Jurkat, Clone E6-1 (cell line): ENCODE data around the gene NOP58. TPM values are rescaled to one million over a fixed set of nuclear protein-coding genes. Genes with fewer than 3 reads are reported as not detected.
"Not testable (repeated sequence)": the region's sequence is repeated elsewhere in the genome, so short reads cannot be mapped to it uniquely, and the experiment has no call there.

Experiments used
- DNase-seq: peaks from one replicate; pipeline ENCODE4 v3.0.0-alpha.2; 2011; ENCODE audit warnings: low read depth, low spot score
- H3K4me3 ChIP-seq: 2 replicates; pipeline ENCODE4 v1.5.1; 2011; ENCODE audit warnings: mild to moderate bottlenecking, low read length, control low read depth, moderate library complexity
- polyA plus RNA-seq: library from polyadenylated mRNA; unstranded; fragments of >200 nt; gene quantifications from one replicate; pipeline ENCODE4 v1.2.1, GENCODE V29; 2012; ENCODE audit warnings: missing spikeins; ENCODE audit not compliant: insufficient read length, insufficient read depth

Gene NOP58, protein sequence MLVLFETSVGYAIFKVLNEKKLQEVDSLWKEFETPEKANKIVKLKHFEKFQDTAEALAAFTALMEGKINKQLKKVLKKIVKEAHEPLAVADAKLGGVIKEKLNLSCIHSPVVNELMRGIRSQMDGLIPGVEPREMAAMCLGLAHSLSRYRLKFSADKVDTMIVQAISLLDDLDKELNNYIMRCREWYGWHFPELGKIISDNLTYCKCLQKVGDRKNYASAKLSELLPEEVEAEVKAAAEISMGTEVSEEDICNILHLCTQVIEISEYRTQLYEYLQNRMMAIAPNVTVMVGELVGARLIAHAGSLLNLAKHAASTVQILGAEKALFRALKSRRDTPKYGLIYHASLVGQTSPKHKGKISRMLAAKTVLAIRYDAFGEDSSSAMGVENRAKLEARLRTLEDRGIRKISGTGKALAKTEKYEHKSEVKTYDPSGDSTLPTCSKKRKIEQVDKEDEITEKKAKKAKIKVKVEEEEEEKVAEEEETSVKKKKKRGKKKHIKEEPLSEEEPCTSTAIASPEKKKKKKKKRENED
- polyA plus RNA-seq = 144 TPM

DNA sequence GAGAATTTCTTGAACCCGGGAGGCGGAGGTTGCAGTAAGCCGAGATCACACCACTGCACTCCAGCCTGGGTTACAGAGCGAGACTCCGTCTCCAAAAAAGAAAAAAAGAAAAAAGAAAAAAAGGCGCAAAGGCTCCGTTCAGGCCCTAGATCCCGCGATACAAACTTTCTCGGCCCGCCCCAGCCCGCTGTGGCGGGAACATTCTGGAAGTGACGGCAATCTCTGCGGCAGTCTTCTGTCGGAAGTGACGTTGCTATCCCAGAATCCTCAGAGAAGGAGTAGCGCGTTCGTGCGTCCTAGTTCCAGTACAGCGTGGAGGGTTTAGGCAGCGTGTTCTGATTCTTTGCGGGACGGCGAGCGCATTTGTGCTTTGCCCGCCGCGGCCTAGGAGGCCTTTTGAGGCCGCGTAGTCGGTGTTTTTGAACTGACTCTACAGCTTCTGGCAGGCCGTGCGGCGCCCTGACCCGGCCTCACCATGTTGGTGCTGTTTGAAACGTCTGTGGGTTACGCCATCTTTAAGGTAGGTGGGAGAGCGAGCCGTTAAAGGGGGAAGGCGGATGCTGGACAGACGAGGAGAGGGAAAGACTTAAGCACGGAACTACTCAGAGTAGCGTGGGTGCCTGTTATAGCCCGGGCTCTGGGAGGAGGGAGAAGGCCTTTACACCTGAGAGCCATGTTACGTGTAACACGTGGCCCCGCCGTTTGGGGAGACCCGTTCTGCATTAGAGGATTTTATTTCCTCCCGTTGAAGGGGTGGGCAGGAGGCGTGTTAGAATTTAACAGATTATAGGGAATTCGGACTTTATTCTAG lies at the start of gene NOP58:
TSS of gene NOP58 (plus strand) at position 297 of the 811 bp plus-strand sequence. CDS start at position 476, 179 bp downstream.
- peak within 1 kb of the TSS; percentile 98 for H3K4me3 ChIP-seq
- peak; percentile 95 for DNase-seq

GRCh38 chr2:202221873-202222272 lies 43.7 kb upstream of the NOP58 start:
- H3K4me3 ChIP-seq = no peak overlapping the region
- no peak for DNase-seq

DNA sequence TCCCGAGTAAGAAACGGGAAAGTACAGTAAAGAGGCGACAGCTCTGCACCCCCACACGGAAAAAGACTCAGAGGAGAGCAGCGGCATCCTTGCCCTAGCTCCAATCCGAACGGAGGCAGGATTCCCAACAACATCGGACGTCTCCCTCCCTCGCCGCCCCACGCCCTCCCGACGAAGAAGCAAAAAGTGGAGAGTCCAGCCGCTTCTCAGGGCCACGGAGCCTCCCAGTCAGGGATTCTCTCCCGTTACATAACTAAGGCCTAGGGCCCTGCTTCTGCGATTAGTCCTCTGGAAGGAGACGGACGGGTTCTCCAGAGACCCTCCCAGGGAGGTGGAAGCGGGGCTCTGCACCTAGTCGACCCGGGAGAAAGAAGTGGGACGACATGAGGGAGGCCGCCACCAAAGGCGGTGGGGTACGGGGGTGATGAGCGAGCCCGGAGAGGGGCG lies 27.8 kb upstream of the NOP58 start:
- H3K4me3 ChIP-seq = peak overlapping the region; percentile 66
- no peak for DNase-seq

GRCh38 chr2:202238234-202239197 lies 27.0 kb upstream of the NOP58 start, which contains the start of gene SUMO1:
TSS of gene SUMO1 (minus strand) at chr2:202238597. CDS start at chr2:202238451, 146 bp downstream.
- DNase-seq = peak; percentile 92
- peak within 1 kb of the TSS; percentile 66 for H3K4me3 ChIP-seq

DNA sequence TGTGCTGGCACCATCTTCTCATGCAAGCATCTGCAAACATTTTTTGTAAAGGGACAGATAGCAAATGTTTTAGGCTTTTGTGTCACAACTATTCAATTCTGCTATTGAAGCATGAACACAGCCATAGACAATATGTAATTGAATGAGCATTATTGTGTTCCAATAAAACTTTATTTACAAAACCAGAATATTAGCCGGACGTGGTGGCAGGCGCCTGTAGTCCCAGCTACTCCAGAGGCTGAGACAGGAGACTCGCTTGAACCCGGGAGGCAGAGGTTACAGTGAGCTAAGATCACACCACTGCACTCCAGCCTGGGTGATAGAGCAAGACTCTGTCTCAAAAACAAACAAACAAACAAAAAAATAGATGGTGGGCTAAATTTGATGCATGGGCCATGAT lies 17.9 kb upstream of the NOP58 start:
- not testable (repeated sequence) for DNase-seq, H3K4me3 ChIP-seq

DNA sequence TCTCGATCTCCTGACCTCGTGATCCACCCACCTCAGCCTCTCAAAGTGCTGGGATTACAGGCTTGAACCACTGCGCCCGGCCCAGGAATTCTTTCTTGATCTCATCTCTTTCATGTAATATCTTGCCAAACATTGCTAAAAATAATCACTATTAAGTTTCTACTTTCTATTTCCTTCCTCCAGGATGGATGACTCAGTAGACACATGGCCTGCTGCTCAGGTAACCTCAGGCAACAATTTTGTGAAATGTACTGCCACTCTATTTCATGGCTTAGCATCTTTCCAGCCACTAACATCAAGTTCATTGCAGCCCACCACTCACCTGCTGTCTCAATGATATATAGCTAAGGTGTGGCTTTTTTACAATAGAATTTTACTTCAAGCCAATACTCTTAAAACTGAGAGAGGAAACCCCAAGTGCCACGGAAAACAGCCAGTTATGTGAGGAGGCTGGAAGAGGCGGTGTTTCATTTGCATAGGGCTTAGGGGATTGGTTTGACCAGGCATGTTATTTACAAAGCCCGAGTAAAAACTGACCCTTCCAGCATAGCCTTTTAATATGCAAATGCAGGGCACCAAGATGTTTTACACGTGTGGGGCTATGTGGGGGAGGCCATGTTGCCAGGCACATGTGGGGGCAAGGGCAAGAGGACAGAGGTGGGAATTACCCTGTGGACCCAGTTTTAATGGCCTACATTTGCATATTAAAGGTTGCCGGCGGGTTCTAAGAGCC lies 15.9 kb upstream of the NOP58 start:
- no peak overlapping the region for H3K4me3 ChIP-seq

DNA sequence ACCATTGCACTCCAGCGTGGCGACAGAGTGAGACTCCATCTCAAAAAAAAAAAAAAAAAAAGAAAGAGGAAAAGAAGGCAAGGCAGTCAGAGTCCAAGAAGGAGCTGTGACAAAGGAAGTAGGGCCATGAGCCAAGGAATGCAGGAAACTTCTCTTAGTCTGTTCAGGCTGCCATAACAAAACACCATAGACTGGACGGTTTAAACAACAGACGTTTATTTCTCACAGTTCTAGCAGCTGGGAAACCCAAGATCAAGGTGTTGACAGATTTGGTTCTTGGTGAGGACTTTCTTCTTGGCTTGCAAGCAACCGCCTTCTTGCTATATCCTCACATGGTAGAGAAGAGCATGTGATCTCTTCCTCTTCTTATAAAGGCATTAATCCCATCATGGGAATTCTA lies 14.1 kb upstream of the NOP58 start:
- H3K4me3 ChIP-seq = no peak overlapping the region
- DNase-seq = no peak

More for the DNA sequence above, 15.9 kb upstream of the NOP58 start:
- DNase-seq = no peak

DNA sequence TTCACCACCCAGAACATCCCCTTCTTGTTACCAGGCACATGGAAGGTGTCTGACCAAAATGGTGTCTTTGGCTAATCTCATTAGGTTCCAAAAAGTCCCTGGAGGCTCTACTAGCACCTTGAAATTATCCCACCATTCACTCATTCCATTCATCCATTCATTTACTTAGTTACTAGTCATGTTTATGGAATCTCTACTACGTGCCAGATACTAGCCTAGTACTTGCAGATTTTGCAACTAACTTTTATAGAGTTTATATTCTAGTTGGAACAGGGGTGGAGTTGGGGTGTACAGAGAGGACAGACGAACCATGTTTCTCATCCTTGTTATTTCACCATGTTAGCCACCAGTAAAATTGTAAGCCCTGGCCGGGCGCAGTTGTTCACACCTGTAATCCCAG lies 4.0 kb upstream of the NOP58 start:
- no peak for DNase-seq
- H3K4me3 ChIP-seq = no peak overlapping the region

DNA sequence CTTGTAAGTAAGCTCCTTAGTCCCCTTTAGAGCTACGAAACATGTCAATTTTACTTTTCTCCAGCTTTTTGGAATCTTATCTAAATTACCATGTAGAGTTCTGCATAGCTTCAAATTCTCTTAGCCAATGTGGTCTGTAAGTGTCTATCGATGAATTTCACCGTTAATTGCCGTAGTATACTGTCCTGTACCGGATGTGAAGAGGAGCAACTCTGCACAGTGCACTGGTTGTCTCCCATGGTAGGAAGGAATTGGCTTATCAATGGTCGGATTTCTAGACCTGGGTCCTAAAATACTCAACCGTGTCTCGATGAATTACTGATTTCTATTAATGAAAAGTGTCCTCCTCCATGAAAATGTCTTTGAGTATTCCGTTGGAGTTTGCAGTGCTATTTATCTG lies 1.9 kb downstream of the NOP58 start:
- H3K4me3 ChIP-seq = peak overlapping the region; percentile 98
- peak; percentile 16 for DNase-seq

DNA sequence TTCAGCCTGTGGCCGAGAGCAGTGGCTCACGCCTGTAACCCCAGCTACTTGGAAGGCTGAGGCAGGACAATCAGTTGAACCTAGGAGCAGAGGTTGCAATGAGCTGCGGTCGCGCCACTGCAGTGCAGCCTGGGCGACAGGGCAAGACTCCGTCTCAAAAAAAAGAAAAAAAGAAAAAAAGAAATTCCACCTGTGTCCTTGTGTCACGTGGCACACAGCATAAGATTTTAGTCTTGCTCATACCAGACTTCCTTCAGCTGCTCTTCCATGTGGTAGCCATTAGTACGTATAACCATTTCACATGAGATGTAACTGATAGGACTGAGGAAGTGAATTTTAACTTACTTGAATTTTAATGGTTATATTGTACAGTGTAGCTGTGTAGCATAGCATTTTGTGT lies 4.0 kb downstream of the NOP58 start:
- H3K4me3 ChIP-seq = no peak overlapping the region

DNA sequence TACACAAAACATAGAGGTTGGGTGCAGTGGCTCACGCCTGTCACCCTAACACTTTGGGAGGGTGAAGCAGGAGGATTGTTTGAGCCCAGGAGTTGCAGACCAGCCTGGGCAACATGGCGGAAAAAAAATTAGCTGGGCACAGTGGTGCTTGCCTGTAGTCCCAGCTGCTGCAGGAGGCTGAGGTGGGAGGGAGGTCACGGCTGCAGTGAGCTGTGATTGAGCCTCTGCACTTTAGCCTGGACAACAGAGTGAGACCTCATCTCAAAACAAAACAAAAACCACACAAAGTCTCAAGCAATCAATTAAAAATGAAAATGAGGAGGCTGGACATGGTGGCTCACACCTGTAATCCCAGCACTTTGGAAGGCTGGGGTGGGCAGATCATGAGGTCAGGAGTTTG lies 4.9 kb downstream of the NOP58 start:
- DNase-seq = no peak

More for the DNA sequence above, 4.0 kb downstream of the NOP58 start:
- DNase-seq = peak; percentile 17

DNA sequence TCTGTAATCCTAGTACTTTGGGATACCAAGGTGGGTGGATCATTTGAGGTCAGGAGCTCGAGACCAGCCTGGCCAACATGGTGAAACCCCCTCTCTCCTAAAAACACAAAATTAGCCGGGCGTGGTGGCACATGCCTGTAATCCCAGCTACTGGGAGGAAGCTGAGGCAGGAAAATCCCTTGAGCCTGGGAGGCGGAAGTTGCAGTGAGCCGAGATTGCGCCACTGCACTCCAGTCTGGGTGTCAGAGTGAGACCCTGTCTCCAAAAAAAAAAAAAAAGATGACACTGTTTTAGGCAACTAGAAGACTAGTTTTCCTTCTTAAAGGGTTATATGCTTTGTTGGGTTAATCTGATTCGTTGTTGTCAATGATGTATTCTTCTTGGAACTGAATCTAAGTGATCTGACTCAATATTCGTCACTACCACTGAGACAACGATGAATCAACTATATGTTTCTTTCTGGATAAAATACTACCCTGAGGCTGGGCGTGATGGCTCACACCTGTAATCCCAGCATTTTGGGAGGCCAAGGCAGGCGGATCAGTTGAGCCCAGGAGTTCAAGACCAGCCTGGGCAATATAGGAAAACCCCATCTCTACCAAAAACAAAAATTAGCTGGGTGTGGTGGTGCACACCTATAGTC lies 10.6 kb downstream of the NOP58 start:
- not testable (repeated sequence) for DNase-seq

More for the DNA sequence above, 4.9 kb downstream of the NOP58 start:
- H3K4me3 ChIP-seq = no peak overlapping the region

DNA sequence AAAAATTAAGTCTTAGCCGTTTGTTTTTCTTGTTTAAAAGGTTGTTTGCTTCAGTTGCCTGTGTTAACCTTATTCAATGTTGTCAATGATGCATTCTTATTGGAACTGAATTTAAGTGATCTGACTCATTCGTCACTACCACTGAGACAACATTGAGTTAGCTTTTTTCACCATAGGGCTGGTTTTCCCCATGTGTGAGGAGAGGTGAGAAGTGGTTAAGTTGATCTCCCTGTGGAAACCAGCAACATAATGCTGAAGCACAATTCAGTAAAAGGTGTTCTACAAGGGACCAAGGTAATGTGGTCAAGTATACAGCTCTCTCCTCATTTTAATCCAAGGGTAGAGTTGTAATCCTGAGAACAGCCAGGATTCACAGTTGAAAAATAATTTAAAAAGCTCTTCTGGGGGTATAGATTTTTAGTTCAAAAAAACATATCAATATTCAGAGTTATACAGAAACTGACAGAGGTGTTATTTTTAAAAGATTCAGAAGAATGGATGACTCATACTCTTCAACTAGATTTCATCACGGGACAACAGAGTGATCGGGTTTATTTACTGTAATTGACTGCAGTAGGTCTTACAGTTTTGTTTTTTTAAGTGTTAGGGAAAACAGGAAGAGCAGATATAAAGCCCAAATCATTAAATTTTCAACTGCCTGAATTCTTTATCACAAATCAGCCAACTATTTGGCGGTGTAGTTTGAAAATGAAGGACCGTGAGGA lies 12.6 kb downstream of the NOP58 start:
- H3K4me3 ChIP-seq = no peak overlapping the region
- no peak for DNase-seq

More for the DNA sequence above, 10.6 kb downstream of the NOP58 start:
- not testable (repeated sequence) for H3K4me3 ChIP-seq

GRCh38 chr2:202278944-202279343 lies 13.4 kb downstream of the NOP58 start:
- H3K4me3 ChIP-seq = no peak overlapping the region
- DNase-seq = peak; percentile 15

DNA sequence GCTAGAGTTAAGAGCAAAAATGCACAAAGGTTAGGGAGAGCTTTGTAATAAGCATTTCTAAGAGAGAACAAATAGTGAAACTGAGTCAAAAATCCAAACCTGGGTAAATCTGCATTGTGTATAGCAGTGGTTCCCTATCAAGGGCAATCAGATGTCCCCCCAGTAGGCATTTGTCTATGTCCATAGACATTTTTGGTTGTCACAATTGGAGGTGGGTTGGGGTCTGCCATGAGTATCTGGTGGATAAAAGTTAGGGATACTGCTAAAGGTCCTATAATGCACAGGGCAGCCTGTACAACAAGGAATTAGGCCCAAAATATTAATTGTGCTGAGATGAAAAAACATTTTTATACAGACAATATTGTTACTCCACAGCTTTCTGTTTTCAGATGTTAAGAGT lies 21.0 kb downstream of the NOP58 start:
- H3K4me3 ChIP-seq = no peak overlapping the region
- DNase-seq = no peak

DNA sequence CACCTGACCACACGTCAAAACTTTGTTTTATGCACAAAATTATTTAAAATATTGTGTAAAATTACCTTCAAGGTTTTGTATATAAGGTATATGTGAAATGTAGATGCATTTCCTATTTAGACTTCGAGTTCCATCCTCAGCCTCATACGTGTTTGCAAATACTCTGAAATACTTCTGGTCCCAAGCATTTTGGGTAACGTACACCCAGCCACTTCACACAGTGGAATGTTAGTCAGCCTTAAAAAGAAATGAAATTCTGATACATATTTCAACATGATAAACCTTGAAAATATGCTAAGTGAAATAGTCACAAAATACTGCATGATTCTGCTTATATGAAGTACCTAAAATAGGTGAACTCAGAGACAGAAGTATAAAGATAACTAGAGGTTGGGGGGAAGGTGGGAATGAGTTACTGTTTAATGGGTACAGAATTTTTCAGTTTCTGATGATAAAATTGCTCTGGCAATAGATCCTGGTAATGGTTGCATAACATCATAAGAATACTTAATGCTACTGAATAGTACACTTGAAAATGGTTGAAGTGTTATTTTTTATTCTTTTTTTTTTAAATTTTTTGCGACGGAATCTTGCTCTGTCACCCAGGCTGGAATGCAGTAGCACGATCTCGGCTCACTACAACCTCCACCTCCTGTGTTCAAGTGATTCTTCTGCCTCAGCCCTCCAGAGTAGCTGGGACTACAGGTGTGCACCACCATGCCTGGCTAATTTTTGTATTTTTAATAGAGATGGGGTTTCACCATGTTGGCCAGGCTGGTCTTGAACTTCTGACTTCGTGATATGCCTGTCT lies 24.0 kb downstream of the NOP58 start:
- no peak overlapping the region for H3K4me3 ChIP-seq

More for the DNA sequence above, 24.0 kb downstream of the NOP58 start:
- DNase-seq = no peak
